ENCODE results near the gene ZNF672.
"Not testable (repeated sequence)": the region's sequence is repeated elsewhere in the genome, so short reads cannot be mapped to it uniquely, and the experiment has no call there.

ZNF672 gene

DNA sequence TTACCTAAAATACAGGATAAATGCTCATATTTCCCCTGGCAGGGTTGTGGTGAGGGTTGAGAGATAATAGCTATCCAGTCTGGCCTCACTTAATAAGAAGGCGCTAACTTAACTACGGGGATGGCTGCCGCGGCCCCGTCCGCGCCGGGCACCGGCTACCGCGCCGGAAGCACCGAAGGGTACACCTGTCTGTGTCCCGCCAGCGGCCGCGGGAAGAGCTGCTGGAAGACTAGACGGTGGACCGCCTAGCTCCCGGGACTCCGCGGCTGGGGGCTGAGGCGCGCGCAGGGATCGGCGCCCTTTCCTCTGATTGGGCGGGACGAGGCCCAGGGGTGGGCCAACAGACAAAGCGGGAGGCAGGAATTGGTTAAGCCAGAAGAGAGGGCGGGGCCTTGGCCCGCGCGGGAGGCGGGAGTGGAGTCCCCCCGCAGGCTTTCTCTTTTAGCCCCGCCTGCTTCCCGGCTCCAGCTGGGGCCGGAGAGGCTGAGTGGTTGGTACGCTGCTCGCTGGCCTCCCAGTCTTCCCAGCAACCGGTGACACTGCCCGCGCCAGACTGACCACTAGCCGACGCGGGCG, at the start of gene ZNF672:
ZNF672 (plus strand) TSS at position 444 of the 576 bp plus-strand sequence. CDS start 9,051 bp downstream, outside the sequence.
- peak; percentile 88 for DNase-seq

DNA sequence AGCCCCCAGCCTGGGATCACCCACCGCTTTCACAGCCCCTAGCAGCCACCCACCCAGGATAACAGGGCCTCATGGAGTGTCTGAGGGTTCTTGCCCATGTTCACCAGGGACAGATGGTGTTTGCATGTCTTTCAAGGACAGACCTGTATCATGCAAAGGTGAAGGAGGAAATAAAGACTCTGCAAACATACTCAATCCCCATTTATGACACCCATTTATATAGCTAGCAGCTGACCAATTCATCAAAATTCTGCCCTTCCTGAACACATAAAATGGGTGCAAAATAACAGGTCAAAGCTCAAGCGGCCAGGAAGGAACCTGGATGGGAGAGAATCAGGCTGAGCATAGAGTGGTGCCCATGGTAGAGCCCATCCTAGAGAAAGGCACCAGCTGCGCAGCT, 49.7 kb upstream of the ZNF672 start:
- DNase-seq, result no peak

DNA sequence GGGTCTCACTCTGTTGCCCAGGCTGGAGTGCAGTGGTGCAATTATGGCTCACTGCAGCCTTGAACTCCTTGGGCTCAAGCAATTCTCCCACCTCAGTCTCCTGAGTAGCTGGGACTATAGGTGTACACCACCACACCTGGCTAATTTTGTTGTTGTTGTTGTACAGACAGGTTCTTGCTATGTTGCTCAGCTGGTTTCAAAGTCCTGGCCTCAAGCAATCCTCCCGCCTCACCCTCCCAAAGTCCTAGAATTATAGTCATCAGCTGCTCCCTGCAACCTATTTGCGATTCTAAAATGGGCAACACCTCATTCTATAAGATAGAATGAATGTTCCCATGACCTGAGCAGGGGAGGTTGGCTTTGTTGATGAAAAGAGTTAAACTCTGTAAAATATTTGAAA, 48.7 kb upstream of the ZNF672 start:
- not testable (repeated sequence) for DNase-seq

DNA sequence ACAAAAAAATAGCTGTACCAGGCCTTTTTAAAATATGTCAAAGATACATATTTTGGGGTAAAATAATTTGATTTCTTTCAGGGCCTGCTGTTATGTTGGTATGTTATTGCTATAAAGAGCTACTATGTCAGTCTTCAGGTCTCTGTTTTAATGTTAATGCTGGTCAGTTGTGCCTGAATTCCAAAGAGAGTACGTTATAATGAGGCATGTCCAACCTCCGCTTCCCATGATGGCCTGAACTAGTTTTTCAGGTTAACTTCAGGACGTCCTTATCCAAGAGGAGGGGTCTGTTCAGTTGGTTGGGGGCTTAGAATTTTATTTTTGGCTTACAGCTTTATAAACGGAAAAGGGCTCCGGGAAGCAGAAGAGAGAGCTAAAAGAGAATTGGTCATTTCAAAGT, 47.6 kb upstream of the ZNF672 start:
- DNase-seq, result no peak

DNA sequence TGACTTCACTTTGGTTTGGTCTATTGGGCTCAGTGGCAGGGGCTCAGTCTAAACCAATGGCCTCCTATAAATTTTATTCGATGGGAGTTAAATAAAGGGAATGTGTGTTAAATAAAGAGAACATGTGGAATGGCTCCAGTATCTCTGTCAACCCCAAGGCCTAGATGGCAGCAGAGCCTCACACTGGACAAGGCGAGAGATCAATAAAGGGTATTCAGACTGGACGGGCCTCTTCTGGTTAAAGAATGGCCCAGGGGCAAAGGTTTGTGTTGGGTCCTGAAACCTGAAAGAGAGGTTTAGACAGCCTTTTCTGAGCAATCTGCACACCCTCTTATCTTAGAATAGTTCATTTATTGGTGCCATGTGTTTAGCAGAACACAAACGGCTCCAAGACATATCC, 47.0 kb upstream of the ZNF672 start:
- DNase-seq, result no peak

DNA sequence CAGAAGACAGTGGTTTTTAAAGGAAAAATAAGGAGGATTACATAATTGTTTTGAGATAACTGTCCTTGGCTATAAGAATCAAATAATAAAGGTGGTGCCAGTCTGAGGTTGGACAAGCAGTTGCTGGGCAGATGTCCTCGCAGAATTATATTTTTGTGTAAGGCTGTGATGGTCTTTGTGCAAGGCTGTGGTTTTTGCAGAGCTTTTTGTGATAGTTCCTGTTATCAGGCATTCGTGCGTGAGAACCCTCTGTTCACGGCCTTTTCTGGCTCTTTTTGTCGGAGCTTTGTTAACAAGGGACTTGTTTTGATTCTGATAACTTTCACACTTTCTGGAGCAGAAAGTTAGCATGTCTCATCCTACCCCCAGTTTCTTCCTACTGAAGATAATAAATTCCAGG, 45.7 kb upstream of the ZNF672 start:
- no peak for DNase-seq

DNA sequence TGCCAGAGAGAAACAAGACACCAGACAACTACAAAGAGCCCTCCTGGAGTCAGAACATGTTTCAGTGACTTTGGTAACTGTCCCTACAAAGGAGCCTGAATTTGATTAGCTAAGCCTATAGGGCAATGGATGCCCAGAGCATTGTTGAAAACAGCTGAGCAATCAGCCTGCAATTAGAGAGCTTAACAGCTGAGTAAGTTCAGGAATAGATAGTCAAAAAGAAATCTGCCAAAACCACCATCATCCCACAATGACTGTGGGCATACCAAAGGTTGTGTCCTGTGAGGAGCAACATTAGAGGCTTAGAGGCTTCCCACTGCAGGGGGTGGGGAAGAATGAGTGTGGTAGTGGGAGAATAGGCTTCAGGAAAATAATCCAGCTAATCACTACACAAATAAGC, 44.4 kb upstream of the ZNF672 start:
- DNase-seq, result no peak

DNA sequence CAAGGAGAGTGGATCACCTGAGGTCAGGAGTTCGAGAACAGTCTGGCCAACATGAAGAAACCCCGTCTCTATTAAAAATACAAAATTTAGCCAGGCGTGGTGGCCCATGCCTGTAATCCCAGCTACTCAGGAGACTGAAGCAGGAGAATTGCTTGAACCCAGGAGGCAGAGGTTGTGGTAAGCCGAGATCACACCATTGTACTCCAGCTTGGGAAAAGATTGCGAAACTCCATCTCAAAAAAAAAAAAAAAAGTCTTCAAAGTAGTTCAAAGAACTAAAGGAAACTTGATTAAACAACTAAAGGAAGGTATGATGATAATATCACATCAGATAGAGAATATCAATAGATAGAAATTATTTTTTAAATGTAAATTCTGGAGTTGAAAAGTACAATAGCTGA, 43.4 kb upstream of the ZNF672 start:
- not testable (repeated sequence) for DNase-seq

DNA sequence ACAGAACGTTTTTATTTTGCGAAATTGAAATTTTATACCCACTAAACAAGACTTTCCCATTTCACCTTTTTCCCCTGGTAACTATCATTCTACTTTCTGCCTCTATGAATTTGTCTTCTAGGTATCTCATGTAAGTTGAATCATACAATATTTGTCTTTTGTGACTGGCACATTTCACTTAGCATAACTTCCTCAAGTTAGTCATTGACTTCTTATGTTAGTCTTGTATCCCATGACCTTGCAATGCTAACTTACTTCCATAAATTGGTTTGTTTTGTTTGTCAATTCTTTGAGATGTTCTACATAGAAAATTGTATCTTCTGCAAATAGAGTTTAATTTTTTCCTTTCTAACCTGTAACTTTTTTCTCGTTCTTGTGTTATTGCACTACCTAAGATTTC, 39.2 kb upstream of the ZNF672 start:
- no peak for DNase-seq

DNA sequence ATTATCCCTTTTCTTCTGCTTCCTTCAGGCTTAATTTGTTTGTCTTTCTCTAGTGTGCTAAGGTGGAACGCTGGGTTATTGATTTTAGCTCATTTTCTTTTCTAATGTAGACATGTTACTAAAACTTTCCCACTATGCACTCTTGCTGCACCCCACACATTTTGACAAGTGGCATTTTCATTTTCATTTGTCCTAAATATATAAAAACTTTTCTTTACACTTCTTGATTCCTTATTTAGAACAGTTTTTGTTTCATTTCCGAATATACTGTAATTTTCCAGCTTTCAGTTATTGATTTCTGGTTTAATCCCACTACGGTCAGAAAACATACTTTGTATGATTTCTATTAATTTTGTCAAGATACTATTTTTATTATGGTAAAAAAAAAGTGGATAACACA, 37.6 kb upstream of the ZNF672 start:
- no peak for DNase-seq

DNA sequence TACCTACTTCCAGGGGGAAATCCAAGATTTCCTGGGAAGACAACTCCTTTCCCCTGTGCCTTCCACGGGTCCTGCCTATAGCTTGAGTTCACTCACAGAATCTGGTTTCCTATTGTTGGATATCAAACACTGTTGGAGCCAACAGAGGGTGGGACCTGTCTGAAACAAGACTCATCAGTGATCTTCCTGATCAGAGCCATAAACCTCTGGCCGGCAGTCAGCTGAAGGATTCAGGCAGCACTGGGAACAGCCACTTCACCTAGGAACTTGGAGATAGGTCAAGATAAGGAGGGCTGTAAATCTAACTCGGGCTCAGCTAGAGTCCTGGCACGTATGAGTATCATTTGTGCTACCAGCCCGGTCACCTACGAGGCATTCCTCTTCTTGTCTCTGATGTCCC, 35.6 kb upstream of the ZNF672 start:
- no peak for DNase-seq

DNA sequence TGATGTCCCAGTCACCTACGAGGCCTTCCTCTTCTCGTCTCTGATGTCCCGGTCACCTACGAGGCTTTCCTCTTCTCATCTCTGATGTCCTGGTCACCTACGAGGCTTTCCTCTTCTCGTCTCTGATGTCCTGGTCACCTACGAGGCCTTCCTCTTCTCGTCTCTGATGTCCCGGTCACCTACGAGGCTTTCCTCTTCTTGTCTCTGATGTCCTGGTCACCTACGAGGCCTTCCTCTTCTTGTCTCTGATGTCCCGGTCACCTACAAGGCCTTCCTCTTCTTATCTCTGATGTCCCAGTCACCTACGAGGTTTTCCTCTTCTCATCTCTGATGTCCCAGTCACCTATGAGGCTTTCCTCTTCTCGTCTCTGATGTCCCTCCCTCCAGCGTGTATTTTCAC, 34.5 kb upstream of the ZNF672 start:
- DNase-seq, result not testable (repeated sequence)

DNA sequence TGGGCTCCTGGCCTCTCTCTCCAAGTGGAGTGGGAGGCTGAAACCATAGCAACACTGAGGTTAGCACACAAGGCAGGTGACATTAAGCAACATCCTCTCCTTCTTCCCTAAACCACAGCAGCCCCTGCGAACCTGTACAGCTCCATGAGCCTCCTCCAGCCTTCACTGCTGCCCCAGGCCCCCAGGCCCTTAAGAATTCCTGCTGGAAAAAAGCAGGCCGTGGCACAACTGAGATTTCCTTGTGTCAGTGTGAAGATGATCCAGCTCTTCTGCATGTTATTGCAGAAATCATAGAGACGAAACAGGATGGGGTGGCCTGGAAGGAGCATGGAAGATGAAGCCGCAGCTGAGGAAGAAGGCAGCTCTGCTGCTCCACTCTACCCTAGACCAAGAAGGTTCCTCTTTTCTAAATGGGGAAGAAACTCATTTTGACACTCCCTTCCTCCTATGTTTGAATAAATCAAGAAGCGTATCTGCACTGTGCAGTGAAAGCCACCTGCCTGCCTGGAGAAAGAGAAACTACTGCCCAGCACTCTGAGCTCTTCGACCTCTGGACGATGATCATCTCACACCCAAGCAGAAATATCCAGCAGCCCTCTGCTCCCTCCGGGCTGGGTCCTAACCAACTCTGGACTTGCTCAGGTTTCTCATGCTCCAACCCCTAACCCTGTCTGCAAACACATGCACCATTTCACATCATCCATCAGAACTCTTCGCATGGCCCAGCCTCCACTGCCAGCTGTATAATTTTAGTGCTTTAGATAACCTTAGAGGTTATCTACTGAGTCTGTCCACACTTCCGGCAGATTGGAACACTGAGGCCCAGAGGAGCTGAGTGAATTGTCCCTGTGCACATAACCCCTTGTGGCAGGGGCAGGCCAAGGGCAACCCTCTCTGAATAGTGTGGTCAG, 33.0 kb upstream of the ZNF672 start:
- no peak for DNase-seq

DNA sequence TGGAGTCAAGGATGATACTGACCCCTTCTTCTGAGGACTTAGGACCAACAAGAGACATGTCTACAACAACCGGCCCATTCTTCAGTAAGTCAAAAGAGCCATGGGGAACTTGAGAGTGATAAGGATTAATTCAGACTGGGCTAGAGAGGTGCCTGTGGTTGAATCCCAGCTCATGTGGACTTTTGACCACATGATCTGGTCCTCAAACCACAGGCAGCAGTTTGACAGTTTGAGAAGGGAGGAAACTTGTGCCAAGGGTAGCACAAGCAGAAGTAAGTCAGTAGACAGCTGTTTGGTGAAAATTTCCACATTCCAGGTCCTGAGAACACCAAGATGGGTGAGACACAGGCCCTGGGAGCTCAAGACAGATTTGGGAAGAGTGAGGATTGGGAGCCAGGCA, 32.1 kb upstream of the ZNF672 start:
- no peak for DNase-seq

DNA sequence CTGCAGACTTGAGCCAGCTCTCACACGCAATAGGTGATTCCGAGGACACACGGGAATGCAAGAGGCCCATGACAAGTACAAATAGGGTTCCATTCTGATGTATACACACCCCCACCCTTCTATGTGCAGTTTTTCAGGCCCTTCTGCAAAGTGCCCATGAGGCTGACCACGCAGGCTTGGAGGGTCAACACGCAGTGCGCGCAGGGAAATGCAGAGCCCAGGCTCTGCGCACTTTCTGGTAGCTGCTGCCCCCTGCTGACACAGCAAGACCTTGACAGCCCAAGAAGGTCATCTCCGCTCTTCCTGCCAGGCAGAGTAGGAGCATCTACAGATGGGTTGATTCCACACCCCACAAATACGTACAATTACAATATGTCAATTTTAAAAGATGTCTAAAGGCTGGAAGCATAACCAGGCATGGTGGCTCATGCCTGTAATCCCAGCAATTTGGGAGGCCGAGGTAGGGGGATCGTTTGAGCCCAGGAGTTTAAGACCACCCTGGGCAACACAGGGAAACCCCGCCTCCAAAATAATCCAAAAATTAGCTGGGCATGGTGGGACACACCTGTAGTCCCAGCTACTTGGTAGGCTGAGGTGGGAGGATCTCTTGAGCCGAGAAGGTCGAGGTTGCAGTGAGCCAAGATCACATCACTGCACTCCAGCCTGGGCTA, 30.8 kb upstream of the ZNF672 start:
- peak; percentile 6 for DNase-seq

DNA sequence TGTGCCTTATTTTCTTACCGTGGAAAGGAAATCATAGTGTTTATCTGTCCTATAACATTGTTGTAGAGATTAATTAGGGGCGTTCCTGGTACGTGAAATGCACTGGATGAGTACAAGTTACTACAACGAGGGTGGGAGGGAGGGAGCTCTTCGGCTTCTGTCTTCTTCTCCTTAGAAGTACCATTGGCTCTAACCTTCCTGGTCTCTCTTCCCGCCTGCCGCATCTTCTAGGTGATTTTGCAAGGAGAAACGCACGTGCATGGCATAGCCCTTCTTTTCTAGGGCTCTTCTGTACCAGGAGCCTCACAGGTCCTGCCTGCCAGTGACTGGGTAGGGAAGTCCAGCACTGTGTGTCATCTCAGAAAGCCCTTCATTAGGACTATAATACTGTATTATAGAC, 29.1 kb upstream of the ZNF672 start:
- DNase-seq, result no peak

DNA sequence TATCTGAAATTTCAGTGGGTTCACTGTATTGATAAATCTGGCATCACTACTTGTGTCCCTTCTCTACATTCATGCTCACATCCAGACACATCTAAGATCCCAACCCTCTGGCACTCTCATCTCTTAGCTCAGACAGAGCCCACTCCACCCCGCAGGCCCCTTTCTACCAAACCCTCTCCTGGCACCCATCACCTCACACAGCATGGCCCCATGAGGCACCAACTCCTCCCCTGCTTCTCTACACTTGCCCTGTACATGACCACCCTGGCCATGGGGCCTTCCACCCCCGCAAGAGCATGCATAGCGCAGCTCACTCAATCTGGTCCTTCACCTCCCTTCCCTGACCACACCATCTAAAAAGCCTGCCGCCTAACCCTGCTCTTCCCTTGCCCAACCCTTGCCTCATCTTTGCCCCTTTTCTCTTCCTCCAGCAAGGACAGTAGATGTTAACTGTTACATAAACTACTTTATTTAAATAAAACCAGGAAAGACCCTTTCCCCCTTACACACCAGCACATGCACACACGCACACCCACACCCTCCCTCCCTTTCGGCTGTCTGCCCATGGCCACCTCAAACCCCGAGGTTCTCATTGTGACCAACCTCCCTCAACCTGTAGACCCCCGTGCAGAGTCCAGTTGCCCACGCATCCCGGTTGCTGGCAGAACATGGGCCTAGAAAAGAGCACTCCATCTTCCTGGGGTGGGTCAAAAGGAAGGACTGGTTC, 27.9 kb upstream of the ZNF672 start:
- DNase-seq, result no peak

DNA sequence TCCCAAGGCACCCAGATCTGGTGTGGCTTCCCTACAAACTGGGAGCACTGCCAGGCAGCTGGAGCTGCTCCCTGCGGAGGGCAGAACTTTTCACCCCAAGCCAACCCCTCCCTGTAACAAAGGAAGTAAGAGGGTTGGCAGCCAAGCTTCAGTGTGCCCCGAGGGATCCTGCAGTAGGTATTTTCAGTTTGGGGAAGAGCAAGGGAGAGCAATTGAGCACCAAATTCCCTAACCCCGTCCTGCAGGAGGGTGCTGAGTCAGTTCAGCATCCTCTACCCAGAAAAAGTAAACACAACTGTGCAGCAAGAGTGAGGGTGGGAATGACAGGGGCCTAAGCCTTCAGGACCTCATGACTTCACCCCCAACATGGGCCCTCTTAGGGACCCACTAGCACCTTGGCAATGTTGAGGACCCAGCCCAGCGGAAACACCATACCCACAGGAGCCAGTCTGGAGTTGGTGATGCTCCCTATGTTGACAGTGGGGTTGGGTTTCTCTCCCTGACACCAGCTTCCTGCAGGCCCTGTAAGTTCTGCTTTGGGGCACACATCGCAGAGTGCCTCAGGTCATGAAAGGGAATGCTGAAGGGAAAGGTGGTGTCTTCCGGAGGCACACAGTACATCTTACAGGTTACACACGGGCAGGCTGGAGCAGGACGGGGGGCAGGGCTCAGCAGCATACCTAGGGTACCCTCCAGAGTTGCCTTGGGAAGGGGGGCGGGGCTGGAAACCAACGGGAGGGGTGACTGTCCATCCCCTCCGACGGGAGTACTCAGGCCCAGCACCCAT, 27.1 kb upstream of the ZNF672 start:
- DNase-seq, result no peak

DNA sequence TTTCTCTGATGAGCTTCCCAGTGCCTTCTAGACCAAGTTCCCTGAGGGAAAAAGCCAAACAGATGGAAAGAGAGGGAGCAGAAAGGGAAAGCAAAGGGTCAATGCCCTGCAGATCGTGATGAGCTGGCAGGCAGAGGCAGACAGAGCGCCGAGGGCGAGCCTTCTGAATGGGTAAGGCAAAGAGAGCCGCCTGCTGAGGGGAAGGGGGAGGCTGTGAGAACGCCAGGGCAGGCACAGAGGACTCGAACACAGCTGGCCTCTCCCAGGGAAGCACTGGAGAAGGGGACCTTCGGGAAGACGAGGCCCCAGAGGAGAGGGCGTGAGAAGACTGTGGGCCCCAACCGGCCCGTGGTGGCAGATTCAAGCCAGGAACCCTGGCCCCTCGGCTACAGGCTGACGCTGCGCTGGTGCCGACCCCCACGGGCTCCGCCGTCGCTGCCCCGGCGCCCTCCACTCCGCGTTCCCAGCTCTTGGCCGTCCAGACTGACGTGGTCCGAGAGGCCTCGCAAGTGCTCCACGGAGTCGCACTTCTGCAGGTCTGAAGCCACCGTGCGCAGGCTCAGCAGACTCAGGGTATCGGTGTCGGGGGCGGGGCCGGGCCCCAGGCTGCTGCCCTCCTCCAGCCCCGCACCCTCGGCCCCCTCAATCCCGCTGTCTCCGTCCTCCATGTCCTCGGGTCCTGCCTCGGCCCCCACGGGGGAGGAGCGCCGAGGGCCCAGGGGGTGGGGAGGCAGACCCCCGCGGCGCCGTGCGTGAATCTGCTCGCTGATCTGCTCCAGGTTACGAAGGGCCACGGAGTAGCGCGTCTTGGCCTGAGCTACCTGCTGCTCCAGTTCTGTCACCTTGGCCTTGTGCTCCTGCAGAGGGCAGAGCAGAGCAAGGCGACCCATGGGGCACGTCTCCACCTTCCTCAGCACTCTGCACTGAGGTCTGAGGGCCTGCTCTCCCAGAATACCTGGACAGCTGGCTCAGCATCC, 26.2 kb upstream of the ZNF672 start:
- no peak for DNase-seq

DNA sequence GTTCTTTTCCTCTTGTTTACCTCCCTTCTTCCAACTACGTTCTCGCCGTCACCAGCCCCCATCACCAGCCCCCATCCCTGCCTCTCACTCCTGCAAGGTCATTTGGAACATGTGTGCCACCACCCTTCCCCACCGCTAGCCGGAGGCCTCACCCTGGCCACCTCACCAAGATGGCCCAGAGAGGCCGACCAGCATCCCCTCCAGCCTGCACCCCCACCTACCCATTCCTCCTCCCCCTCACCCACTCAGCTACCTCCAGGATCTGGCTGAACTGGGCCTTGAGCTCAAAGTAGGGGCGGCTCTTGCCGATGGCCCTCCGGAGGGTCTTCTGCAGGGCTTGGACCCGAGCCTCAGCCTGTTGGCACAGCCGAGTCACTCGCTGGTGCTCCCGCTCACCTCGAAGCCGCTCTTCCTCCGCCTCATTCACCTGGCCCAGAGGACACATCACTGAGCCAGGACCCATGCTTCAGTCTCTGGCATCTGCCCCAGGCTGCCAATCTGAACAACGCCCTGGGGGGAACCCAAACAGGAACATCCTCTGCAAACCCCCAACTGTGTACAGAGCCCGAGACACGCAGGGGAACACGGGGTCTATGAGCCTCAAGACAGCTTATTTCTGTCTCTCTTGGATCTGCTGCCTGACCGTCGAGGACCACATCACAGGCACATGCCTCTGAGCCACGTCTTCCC, 25.1 kb upstream of the ZNF672 start:
- DNase-seq, result no peak

DNA sequence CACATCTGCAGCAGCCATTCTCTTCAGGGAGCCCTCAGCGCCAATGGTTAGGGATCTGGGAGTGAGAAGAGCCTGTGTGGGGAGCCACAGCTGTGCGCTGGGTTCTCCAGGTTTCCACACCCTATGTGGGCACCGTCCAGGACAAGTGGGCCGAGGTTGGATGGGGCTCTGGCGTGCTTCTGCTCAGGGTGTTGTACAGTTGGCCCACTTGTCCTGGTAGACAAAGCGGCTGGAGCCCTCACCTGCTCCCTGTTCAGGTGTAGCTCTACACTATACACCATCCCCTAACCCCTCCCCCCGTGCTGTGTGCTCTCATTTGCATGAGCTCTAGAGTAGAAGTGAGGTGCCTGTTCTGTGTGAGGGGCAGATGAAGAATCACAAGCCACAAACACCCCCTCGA, 24.5 kb upstream of the ZNF672 start:
- no peak for DNase-seq
